NCI-H510A (cell line): ENCODE results near the gene PLCG1.

Source experiments
- DNase-seq: peaks from one replicate; lab custom pipeline; 2025; lab: John Stamatoyannopoulos, UW

PLCG1 gene

GRCh38 chr20:41214666-41215065 lies 77.3 kb downstream of the PLCG1 start:
- DNase-seq: no peak

DNA sequence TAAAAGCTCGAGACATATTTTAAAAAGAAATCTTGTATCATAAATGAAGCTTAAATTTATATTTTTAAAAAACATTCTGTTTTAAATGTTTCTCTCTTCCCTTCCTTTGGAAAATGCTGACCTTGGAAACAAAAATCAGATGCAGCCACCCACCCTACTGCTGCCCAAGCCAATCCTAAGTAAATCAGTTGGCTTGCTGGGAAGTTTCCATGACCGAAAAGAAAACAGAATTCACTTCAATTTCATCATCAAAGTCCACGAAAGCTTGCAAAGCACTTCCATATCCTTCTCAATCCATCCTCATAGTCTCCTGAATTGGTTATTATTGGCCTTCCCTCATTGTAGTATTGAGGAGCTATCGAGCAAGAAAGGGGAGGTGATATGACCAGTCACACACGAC lies 80.1 kb downstream of the PLCG1 start:
- DNase-seq: no peak

DNA sequence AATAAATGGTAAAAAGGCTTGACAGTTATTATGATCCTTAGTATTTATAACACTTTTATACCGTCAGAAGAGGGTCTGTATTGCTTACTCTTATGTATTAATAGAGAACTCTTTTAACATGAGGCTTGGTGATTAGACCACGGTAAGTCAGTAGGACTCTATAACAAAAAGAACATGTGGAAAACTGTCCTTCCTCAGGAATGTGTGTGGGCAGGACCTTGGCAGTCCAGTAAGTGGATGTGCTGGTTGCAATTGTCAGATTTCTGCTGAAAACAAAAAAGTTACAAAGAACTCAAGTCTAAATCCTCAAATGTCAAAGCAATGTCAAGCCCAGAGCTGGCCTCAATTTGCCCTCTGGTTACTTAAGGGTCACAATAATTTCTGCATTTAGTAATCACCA lies 81.1 kb downstream of the PLCG1 start:
- DNase-seq: no peak

- DNase-seq: no peak
These were observed 82.5 kb downstream of the PLCG1 start for GRCh38 chr20:41219824-41220223.

DNA sequence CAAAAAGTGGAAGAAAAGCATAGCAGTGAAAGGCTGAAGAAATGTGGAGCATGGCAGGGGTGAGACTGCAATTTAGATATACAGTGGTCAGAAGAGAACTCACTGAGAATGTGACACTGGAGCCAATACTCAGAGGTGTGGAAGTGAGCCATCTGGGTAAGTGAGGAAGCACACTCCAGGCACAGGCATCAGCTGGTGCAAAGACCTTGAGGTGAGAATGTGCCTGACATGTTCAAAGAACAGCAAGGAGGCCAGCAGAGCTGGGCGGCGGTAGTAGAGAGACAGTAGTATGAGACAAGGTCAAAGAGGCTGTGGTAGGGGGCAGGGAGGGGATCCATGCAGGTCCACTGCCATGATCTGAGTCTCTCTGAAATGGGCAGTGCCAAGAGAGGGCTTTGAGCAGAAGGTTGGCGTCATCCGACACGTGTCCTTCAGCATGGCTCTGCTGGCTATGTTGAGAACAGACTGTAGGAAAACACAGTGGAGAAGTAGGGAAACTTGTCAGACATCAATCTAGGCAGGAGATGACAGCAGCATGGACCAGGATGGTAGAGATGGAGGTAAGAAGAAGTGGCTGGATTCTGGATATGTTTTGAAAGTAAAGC lies 84.4 kb downstream of the PLCG1 start:
- DNase-seq: no peak

GRCh38 chr20:41222296-41222695 lies 85.0 kb downstream of the PLCG1 start:
- DNase-seq: no peak

DNA sequence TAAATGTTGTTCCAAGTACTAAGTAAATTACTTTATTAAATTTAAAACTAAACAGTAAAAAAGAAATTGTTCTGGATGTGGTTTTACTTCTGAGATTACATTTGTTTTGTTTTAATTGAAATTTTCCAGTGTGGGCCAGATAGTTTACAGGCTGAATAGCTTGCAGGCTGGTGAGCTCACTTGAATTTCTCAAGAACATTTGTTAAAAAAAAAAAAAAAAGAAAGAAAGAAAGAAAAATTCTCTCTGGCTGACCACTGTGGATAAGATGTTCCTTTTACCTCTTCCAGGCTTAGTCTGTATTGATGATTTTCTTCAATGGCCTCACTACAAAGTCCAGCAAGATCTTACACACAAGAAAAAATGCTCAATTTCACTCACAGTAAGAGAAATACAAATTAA lies 85.4 kb downstream of the PLCG1 start:
- no peak for DNase-seq

DNA sequence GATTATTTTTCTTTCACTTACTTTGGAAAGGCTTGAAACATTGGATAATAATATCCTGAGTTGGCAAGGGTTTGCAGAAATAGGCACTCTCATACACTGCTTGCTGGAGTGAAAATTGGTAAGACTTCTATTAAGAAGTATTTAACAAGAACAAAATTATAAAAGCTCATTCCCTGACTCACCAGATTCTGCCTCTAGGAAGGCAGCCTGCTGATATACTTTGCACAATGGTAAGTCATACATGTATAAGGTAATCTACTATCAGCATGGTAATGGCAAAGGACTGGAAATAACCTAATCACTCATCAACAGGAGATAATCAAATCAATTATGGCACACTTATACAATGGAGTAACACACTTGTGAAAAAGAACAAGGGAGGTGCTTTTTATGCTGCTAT lies 85.8 kb downstream of the PLCG1 start:
- no peak for DNase-seq

- DNase-seq: no peak
These were observed 86.9 kb downstream of the PLCG1 start for GRCh38 chr20:41224281-41224680.

- DNase-seq: no peak
These were observed 87.7 kb downstream of the PLCG1 start for GRCh38 chr20:41225091-41225490.

DNA sequence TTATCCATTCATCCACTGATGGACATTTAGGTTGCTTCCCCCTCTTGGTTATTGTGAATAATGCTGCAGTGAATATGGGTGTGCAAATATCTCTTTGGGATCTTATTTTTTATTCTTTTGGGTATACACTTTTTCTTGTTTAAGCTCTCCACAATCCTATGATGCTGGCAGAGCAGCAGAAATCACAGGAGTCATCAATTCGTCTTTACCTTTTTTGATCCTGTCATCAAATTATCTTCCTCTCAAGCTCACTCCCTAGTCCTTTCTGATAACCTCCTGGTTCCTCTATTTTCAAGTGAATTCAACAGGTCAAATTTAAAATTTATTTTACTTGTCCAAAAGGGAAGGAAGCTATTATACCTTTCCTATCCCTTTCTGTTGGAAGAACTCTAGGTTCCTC lies 89.1 kb downstream of the PLCG1 start:
- DNase-seq: no peak
